ENCODE measurements around the gene GFRA1.

Gene GFRA1

GRCh38 chr10:116098411-116099022 is 174.5 kb downstream of the GFRA1 start:
- no peak for DNase-seq

DNA sequence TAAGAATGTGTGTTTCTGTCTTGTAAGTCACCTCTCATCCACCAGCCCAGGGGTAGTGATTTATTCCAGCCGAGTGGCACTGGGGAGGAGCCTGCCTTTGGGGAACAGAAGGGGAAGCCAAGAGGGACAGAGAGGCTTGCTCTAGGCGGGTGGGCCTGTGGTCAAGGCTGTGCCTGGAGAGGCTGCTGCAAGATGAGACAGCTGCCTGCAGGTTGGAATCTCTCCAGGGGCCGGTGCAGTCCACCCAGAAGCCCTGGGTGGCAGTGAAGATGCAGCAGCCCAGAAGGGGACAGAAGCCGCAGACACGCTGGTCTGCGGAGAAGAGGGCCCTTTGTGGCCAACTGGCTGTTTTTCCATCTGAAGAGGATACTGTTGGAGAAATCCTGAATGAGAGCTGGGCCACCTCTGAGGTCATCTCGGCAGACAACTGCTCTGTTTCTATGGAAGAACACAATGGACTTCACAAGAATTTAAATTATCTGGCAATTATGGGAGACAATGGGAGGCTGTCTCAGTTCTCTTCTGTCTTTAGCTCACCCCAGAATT is 175.7 kb downstream of the GFRA1 start:
- no peak for DNase-seq

- no peak for DNase-seq
Observed at GRCh38 chr10:116096526-116096925, 176.5 kb downstream of the GFRA1 start.

DNA sequence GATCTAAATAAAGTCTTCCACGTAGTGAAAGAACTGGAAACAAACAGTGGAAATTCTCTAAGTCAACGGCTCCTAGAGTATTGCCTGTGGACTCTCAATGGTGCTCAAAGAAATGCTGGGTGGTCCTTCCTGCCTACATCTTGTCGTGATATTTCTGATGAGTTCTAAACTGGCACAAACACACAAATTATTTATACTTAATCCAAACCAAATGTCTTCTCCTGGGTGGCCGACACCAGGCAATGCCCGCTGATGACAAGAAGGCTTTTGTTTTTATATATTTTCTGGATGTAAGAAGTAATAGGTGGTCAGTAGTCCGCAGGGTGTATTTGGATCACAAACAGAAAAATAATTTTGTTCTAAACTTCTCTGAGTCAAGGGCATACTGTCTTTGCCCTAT is 178.7 kb downstream of the GFRA1 start:
- no peak for DNase-seq

DNA sequence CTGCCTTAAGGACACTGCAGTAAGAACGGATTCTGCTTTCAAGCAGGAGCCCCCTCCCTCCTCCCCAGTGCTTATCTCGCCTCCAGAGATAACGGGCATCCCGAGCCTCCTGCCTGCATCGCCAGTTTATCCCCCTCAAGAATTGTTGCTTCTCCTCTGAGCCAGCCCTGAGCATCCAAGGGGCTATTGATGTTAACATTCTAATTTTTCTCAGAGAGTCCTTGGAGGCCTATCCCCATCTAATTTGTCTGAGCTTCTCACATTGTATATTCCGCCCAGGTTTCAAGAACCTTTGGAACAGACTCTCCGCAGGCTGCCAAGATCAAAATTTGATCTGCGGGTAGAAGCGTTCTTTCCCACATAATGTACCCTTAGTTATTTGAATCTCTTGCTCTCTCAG is 180.0 kb downstream of the GFRA1 start:
- DNase-seq: no peak

DNA sequence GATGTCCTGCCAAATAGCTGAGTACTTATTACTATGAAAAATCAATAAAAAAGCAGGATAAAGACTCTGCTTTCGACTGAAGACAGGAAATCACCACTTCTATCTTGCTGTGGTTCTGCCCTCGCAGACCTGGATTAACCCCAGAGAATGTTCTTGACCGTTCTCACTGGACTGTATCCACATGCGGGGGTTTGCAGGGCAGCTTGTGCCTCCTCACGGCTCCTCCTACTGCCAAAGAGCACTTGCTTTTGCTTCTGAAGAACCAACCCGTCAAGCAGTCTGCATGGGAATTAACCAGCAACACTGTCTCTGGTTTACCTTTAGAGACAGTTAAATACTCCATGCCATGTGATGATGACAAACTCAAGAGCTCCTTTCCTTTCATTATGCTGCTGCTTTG is 184.0 kb downstream of the GFRA1 start:
- no peak for DNase-seq

GRCh38 chr10:116085323-116085722 is 187.7 kb downstream of the GFRA1 start:
- no peak for DNase-seq

DNA sequence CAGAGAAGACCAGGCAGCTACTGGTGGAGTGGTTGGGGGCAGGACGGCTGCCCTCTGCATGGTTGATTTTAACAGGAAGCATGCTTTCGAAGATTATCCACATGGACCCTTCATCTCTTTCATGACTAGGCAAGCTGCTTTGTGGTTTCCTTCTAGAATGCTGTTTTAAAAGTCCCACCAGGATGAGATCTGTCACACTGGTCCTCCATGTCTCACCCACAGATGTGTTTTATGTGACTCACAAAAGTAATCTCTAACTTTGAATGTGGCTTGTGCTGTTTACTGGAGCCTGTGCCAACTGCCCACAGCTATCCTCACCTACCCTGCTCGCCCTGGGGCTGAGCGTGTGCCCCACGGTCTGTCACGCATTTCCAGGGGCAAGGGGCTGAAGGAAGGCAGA is 188.8 kb downstream of the GFRA1 start:
- DNase-seq: no peak

DNA sequence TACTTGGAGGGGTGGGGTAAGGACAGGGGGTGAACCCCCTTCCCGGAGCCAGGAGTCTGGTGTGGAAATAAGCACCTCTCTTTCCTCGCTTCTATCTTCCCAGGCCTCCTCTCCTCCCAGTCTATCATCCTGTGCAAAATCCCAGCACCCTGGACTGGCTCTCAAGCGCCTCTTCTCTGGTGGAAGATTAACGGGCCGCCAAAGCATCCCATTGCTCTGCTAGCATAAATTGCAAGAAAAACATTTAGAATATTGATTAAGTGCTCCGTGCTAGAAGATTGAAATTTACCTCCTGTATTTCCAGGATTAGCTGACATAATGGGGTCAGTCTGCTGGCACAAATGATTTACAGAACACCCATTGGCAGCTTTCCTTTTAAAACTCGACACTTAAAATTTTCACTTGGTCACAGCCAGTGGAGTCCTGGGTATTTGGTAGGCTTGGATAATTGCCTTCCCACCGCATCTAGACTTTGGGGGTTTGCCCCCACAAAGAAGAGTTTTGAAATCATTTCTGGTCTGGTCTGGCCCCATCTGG is 189.7 kb downstream of the GFRA1 start:
- no peak for DNase-seq

GRCh38 chr10:116082762-116083161 is 190.2 kb downstream of the GFRA1 start:
- DNase-seq: no peak

- no peak for DNase-seq
Observed at GRCh38 chr10:116082206-116082605, 190.8 kb downstream of the GFRA1 start.

- no peak for DNase-seq
Observed at GRCh38 chr10:116080553-116080952, 192.5 kb downstream of the GFRA1 start.

DNA sequence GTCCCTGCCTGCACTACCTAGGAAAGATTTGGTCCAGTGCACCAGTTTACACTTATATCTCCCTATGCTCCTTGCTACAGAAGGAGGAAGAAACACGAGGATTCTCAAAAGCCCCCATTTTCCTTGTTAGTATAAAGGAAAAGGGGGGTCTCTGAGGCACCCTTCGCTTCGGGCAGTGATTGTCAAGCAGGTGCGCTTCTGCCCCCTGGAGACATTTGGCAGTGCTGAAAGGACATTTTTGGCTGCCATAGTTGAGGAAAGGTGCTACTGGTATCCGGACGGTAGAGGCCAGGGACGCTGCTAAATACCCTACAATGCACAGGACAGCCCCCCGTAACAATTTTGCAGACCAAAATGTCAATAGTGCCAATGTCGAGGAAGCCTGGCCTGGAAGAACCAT is 193.7 kb downstream of the GFRA1 start:
- no peak for DNase-seq

GRCh38 chr10:116076621-116077020 is 196.4 kb downstream of the GFRA1 start:
- DNase-seq: no peak

DNA sequence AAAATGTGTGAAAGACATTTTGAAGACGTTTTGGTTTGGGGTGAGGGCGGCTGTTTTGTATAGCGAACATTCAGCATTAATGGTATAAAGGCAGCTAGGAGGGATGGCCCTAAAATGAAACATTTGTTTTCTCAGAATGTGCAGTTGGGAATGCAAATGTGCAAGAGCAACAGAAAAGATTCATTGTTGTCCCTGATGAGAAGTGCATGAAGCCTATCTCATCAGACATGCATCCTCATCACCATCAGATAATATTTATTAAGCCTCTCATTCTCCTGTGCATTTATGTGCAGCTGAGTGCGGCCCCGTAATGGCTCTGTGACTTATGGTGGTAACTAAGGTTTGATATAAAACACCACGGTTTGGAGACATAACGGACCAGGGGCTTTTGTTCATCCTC is 199.5 kb downstream of the GFRA1 start:
- DNase-seq: no peak

DNA sequence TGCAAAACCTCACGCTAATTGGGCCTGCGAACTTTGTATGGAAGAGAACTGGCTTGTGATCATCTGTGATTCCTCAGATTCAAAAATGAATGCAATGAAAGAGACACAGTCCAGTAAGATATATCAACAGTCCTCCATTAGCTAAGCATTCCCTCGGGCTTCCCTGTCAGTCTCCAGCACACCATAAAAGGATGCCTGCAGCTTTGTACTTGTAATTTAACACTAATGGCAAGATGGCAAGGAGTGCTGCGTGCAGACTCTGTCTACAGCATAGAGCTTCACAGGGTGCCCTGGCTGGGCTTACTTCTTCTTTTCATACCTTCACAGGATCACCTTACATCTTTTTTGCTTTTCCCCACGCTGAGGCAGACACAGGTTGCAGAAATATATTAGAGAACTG is 200.0 kb downstream of the GFRA1 start:
- no peak for DNase-seq

GRCh38 chr10:116071453-116072148 is 201.4 kb downstream of the GFRA1 start:
- DNase-seq: no peak

DNA sequence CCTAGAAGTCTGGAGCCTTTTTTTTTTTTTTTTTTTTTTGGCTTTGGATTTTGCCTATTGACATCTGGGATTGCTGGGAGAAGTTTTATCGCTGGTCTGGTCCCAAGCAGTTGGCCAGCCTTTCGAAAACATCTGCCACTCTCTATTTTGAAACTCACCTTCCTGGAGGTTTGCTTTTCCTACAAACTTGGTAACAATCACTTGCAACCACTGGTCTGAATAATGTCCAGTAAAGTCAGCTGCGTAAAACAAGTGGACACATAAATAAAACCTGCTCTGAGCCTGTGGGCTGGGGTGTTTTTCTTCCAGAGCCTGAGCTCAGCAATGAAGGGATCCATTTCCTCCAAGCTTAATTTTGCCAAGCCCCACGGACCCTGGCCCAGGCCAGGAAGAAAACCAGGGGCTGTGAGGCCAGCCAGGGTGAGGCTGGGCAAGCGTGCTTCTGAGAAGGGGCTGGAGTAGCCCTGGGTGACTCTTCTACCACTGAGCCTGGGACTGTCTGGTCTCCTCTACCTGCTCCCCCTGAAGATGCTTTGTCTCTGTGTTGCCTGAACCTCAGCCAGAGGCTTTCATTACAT is 202.2 kb downstream of the GFRA1 start:
- DNase-seq: no peak

- DNase-seq: no peak
Observed at GRCh38 chr10:116069856-116070255, 203.2 kb downstream of the GFRA1 start.

- DNase-seq: no peak
Observed at GRCh38 chr10:116067825-116068224, 205.2 kb downstream of the GFRA1 start.

DNA sequence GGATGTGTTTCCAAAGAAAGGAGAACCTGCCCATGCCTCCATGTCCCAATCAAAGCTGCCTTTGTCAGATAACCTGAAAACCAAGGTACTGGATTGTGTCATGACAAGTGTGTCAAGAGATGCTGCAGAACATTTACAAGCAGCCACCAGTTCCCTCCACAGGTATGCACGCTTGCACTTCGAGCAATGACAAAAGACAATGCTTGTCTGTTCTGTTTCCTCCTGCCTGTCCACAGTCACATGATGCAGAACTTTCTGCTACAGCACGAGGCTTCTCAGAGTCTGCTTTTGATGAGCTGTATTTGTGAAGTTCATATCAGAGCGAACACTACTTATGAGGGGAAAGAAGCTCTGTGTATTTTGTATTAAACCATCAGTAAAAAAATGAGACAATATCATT is 209.9 kb downstream of the GFRA1 start:
- DNase-seq: no peak

DNA sequence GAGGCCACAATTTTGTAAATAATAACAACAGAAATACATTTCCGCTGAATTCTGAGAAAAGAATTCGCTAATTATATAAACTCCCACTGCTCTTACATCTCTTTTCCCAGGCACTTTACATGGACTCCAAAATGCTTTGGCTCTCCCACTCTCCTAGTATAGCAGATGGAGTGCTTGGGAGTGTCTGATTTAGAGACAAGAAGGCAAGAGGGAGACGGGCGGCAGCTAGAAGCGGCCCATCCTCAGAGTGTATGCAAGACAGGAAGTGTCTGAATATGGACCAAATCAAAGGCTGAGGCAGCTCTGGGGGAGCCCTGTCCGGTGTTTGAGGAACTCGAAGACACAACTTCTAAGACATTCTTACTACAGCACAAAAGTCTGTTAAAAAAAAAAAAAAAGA is 212.1 kb downstream of the GFRA1 start:
- DNase-seq: no peak

DNA sequence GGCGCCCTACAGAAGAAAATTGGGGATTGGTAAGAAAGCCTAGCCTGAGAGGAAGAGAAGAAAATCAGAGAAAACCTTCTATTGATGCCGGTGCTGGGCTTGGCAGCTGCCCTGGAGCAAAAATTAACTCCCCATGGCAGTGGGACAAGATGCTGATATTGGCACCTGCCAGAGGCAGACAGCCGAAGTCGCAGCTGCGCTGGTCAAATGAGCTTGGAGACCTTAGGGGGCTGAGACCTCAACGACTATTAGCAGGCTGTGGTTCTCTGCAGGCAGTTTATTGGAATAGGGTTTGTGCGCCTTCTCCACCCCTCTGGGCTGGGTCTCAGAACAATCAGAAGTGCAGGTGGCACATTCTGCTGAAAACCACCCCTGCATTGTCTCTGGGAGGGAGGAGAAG is 213.7 kb downstream of the GFRA1 start:
- no peak for DNase-seq

Data from activated CD8-positive, alpha-beta memory T cell treated with anti-CD3 and anti-CD28 coated beads for 24 hours (primary cell).